ENCODE results near the gene ACBD5. TPM values are rescaled to one million over a fixed set of nuclear protein-coding genes. Genes with fewer than 3 reads are reported as not detected.
A peak's percentile ranks its signal among the peaks of the same experiment; 100 is the strongest.

Gene ACBD5
- total RNA-seq, 1 donor from 2014 or later: 23.8 TPM

- H3K9me3 Mint-ChIP-seq (ENCODE audit: unreplicated experiment): no peaks in the 10 kb centered on the region
- FAIRE-seq: no peak
- Histone ChIP-seq H3K9me3 (ENCODE audit: insufficient read depth, low read depth, low read length) (no peaks in the 10 kb centered on the region), H3K4me3 (ENCODE audit: insufficient read depth, low read depth, low read length) (peak within 1 kb of the TSS; percentile 99), H3K9ac (ENCODE audit: low read length) (peak within 1 kb of the TSS; percentile 98), H2AFZ (ENCODE audit: low read depth, low read length) (peak within 1 kb of the TSS; percentile 79), H4K20me1 (ENCODE audit: insufficient read depth, low read length) (peaks cover 33% of the 10 kb centered on the region), H3K27ac (ENCODE audit: low read depth, low read length) (peak within 1 kb of the TSS; percentile 100), H3K79me2 (ENCODE audit: insufficient read depth, low read length) (peaks cover 77% of the 10 kb centered on the region), H3K4me2 (ENCODE audit: low read length) (peak within 1 kb of the TSS; percentile 95), H3K27me3 (ENCODE audit: insufficient read depth, low read length) (no peaks in the 10 kb centered on the region), H3K36me3 (ENCODE audit: insufficient read depth, low read length) (peaks cover 8% of the 10 kb centered on the region), H3K4me1 (ENCODE audit: insufficient read depth, low read length) (peaks cover 16% of the 10 kb centered on the region)
- DNase-seq (ENCODE audit: low read depth): peak; percentile 89
- H3K4me3 Mint-ChIP-seq (ENCODE audit: unreplicated experiment): peak within 1 kb of the TSS; percentile 95
- TF ChIP-seq CTCF (IDR thresholded peaks at IDR 0.05; ENCODE audit: insufficient read depth, low read depth, low read length) (no peak), EZH2 (IDR thresholded peaks at IDR 0.05; ENCODE audit: insufficient read depth, low read length) (no peak)
- H3K27me3 Mint-ChIP-seq (ENCODE audit: low read depth, unreplicated experiment): no peaks in the 10 kb centered on the region
- peak within 1 kb of the TSS; percentile 99 for H3K27ac Mint-ChIP-seq (ENCODE audit: unreplicated experiment)
- peaks cover 10% of the 10 kb centered on the region for H3K4me1 Mint-ChIP-seq (ENCODE audit: low read depth, unreplicated experiment)
- no peaks in the 10 kb centered on the region for H3K36me3 Mint-ChIP-seq (ENCODE audit: low read depth, unreplicated experiment)
Observed at GRCh38 chr10:27155066-27155754, 85.4 kb downstream of the ACBD5 start, which contains the start of gene MASTL. MASTL (plus strand) TSS chr10:27155352; CDS start chr10:27155427, 75 bp downstream.

- Histone ChIP-seq H4K20me1 (ENCODE audit: insufficient read depth, low read length) (peaks cover 47% of the 10 kb centered on the region), H3K9me3 (ENCODE audit: insufficient read depth, low read depth, low read length) (no peaks in the 10 kb centered on the region), H3K36me3 (ENCODE audit: insufficient read depth, low read length) (peaks cover 5% of the 10 kb centered on the region), H3K79me2 (ENCODE audit: insufficient read depth, low read length) (peaks cover 89% of the 10 kb centered on the region), H2AFZ (ENCODE audit: low read depth, low read length) (peak overlapping the region; percentile 70), H3K27me3 (ENCODE audit: insufficient read depth, low read length) (no peaks in the 10 kb centered on the region), H3K9ac (ENCODE audit: low read length) (peak overlapping the region; percentile 98), H3K4me3 (ENCODE audit: insufficient read depth, low read depth, low read length) (peak overlapping the region; percentile 99), H3K4me1 (ENCODE audit: insufficient read depth, low read length) (peaks cover 17% of the 10 kb centered on the region), H3K4me2 (ENCODE audit: low read length) (peak overlapping the region; percentile 95), H3K27ac (ENCODE audit: low read depth, low read length) (peak overlapping the region; percentile 100)
- H3K9me3 Mint-ChIP-seq (ENCODE audit: unreplicated experiment): no peaks in the 10 kb centered on the region
- TF ChIP-seq CTCF (IDR thresholded peaks at IDR 0.05; ENCODE audit: insufficient read depth, low read depth, low read length): no peak
- no peak for TF ChIP-seq EZH2 (IDR thresholded peaks at IDR 0.05; ENCODE audit: insufficient read depth, low read length)
- DNase-seq (ENCODE audit: low read depth) (peak; percentile 22), FAIRE-seq (no peak)
- H3K27ac Mint-ChIP-seq (ENCODE audit: unreplicated experiment): peak overlapping the region; percentile 99
- no peaks in the 10 kb centered on the region for H3K36me3 Mint-ChIP-seq (ENCODE audit: low read depth, unreplicated experiment)
- peak overlapping the region; percentile 95 for H3K4me3 Mint-ChIP-seq (ENCODE audit: unreplicated experiment)
- no peaks in the 10 kb centered on the region for H3K27me3 Mint-ChIP-seq (ENCODE audit: low read depth, unreplicated experiment)
- H3K4me1 Mint-ChIP-seq (ENCODE audit: low read depth, unreplicated experiment): peaks cover 13% of the 10 kb centered on the region
Observed at GRCh38 chr10:27153845-27154193, 86.8 kb downstream of the ACBD5 start.

GRCh38 chr10:27153329-27153728 lies 87.3 kb downstream of the ACBD5 start:
- Mint-ChIP-seq H3K4me3 (ENCODE audit: unreplicated experiment) (peak overlapping the region; percentile 95), H3K27ac (ENCODE audit: unreplicated experiment) (peak overlapping the region; percentile 99), H3K9me3 (ENCODE audit: unreplicated experiment) (no peaks in the 10 kb centered on the region), H3K27me3 (ENCODE audit: low read depth, unreplicated experiment) (no peaks in the 10 kb centered on the region), H3K4me1 (ENCODE audit: low read depth, unreplicated experiment) (peaks cover 13% of the 10 kb centered on the region), H3K36me3 (ENCODE audit: low read depth, unreplicated experiment) (no peaks in the 10 kb centered on the region)
- Histone ChIP-seq H3K9ac (ENCODE audit: low read length) (peak overlapping the region; percentile 98), H3K4me3 (ENCODE audit: insufficient read depth, low read depth, low read length) (peak overlapping the region; percentile 99), H3K9me3 (ENCODE audit: insufficient read depth, low read depth, low read length) (no peaks in the 10 kb centered on the region), H3K36me3 (ENCODE audit: insufficient read depth, low read length) (peaks cover 7% of the 10 kb centered on the region), H3K4me1 (ENCODE audit: insufficient read depth, low read length) (peaks cover 17% of the 10 kb centered on the region), H4K20me1 (ENCODE audit: insufficient read depth, low read length) (peaks cover 52% of the 10 kb centered on the region), H3K4me2 (ENCODE audit: low read length) (peak overlapping the region; percentile 95), H3K27me3 (ENCODE audit: insufficient read depth, low read length) (no peaks in the 10 kb centered on the region), H3K27ac (ENCODE audit: low read depth, low read length) (peak overlapping the region; percentile 100), H3K79me2 (ENCODE audit: insufficient read depth, low read length) (peaks cover 90% of the 10 kb centered on the region), H2AFZ (ENCODE audit: low read depth, low read length) (no peak overlapping the region)
- no peak for TF ChIP-seq CTCF (IDR thresholded peaks at IDR 0.05; ENCODE audit: insufficient read depth, low read depth, low read length)
- no peak for TF ChIP-seq EZH2 (IDR thresholded peaks at IDR 0.05; ENCODE audit: insufficient read depth, low read length)
- DNase-seq (ENCODE audit: low read depth): no peak
- no peak for FAIRE-seq
